Measurements from ENCODE around the gene SLCO1B1.
"Not testable (repeated sequence)": the region's sequence is repeated elsewhere in the genome, so short reads cannot be mapped to it uniquely, and the experiment has no call there.

Gene SLCO1B1

GRCh38 chr12:21129906-21130305, 1.1 kb upstream of the SLCO1B1 start:
- H3K4me3 ChIP-seq (ENCODE audit: low read length) = no peak overlapping the region
- DNase-seq (ENCODE audit: low read depth) = no peak
- TF ChIP-seq CTCF (IDR thresholded peaks at IDR 0.05; ENCODE audit: insufficient read depth, low read depth, low read length, missing control alignments) = no peak

GRCh38 chr12:21137318-21137999, 6.5 kb downstream of the SLCO1B1 start:
- not testable (repeated sequence) for H3K4me3 ChIP-seq (ENCODE audit: low read length); DNase-seq (ENCODE audit: low read depth)

GRCh38 chr12:21138016-21138415, 7.0 kb downstream of the SLCO1B1 start:
- DNase-seq (ENCODE audit: low read depth) = no peak
- TF ChIP-seq CTCF (IDR thresholded peaks at IDR 0.05; ENCODE audit: insufficient read depth, low read depth, low read length, missing control alignments) = no peak
- H3K4me3 ChIP-seq (ENCODE audit: low read length) = no peak overlapping the region

GRCh38 chr12:21144309-21144708, 13.3 kb downstream of the SLCO1B1 start:
- TF ChIP-seq CTCF (IDR thresholded peaks at IDR 0.05; ENCODE audit: insufficient read depth, low read depth, low read length, missing control alignments) = no peak
- DNase-seq (ENCODE audit: low read depth) = no peak
- H3K4me3 ChIP-seq (ENCODE audit: low read length) = no peak overlapping the region

- H3K4me3 ChIP-seq (ENCODE audit: low read length); DNase-seq (ENCODE audit: low read depth): not testable (repeated sequence)
Observed at GRCh38 chr12:21149861-21150260, 18.9 kb downstream of the SLCO1B1 start.

- no peak for TF ChIP-seq CTCF (IDR thresholded peaks at IDR 0.05; ENCODE audit: insufficient read depth, low read depth, low read length, missing control alignments)
- no peak overlapping the region for H3K4me3 ChIP-seq (ENCODE audit: low read length)
- no peak for DNase-seq (ENCODE audit: low read depth)
Observed at GRCh38 chr12:21151184-21151583, 20.2 kb downstream of the SLCO1B1 start.

GRCh38 chr12:21155522-21156351, 24.7 kb downstream of the SLCO1B1 start:
- no peak for TF ChIP-seq CTCF (IDR thresholded peaks at IDR 0.05; ENCODE audit: insufficient read depth, low read depth, low read length, missing control alignments)
- H3K4me3 ChIP-seq (ENCODE audit: low read length) = no peak overlapping the region
- no peak for DNase-seq (ENCODE audit: low read depth)

- H3K4me3 ChIP-seq (ENCODE audit: low read length) = no peak overlapping the region
- no peak for DNase-seq (ENCODE audit: low read depth)
- TF ChIP-seq CTCF (IDR thresholded peaks at IDR 0.05; ENCODE audit: insufficient read depth, low read depth, low read length, missing control alignments) = no peak
Observed at GRCh38 chr12:21165048-21165447, 34.1 kb downstream of the SLCO1B1 start.

Data from epithelial cell of esophagus (primary cell).